ENCODE results near the gene OR10X1. TPM values are rescaled to one million over a fixed set of nuclear protein-coding genes. Genes with fewer than 3 reads are reported as not detected.

The OR10X1 gene
- total RNA-seq, 1 donor from 2014 or later: not detected

- H3K4me3 Mint-ChIP-seq (ENCODE audit: unreplicated experiment): no peak overlapping the region
Measured at GRCh38 chr1:158600735-158601134, 21.0 kb upstream of the OR10X1 start.

GRCh38 chr1:158586942-158587341 is 7.2 kb upstream of the OR10X1 start:
- Mint-ChIP-seq H3K4me1 (ENCODE audit: low read depth, unreplicated experiment) (no peaks in the 10 kb centered on the region), H3K36me3 (ENCODE audit: unreplicated experiment) (no peaks in the 10 kb centered on the region), H3K27ac (ENCODE audit: unreplicated experiment) (no peak overlapping the region), H3K4me3 (ENCODE audit: unreplicated experiment) (no peak overlapping the region), H3K9me3 (ENCODE audit: unreplicated experiment) (no peaks in the 10 kb centered on the region), H3K27me3 (ENCODE audit: unreplicated experiment) (no peaks in the 10 kb centered on the region)
- TF ChIP-seq, protein P1, sequence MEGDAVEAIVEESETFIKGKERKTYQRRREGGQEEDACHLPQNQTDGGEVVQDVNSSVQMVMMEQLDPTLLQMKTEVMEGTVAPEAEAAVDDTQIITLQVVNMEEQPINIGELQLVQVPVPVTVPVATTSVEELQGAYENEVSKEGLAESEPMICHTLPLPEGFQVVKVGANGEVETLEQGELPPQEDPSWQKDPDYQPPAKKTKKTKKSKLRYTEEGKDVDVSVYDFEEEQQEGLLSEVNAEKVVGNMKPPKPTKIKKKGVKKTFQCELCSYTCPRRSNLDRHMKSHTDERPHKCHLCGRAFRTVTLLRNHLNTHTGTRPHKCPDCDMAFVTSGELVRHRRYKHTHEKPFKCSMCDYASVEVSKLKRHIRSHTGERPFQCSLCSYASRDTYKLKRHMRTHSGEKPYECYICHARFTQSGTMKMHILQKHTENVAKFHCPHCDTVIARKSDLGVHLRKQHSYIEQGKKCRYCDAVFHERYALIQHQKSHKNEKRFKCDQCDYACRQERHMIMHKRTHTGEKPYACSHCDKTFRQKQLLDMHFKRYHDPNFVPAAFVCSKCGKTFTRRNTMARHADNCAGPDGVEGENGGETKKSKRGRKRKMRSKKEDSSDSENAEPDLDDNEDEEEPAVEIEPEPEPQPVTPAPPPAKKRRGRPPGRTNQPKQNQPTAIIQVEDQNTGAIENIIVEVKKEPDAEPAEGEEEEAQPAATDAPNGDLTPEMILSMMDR (IDR thresholded peaks at IDR 0.05; ENCODE audit: partially characterized antibody, unreplicated experiment): no peak
- DNase-seq: no peak

More at GRCh38 chr1:158600735-158601134, 21.0 kb upstream of the OR10X1 start:
- no peak for DNase-seq
- H3K36me3 Mint-ChIP-seq (ENCODE audit: unreplicated experiment): peaks cover 4% of the 10 kb centered on the region
- no peaks in the 10 kb centered on the region for H3K9me3 Mint-ChIP-seq (ENCODE audit: unreplicated experiment)
- TF ChIP-seq, protein P1 (IDR thresholded peaks at IDR 0.05; ENCODE audit: partially characterized antibody, unreplicated experiment): no peak
- H3K27ac Mint-ChIP-seq (ENCODE audit: unreplicated experiment): no peak overlapping the region
- H3K4me1 Mint-ChIP-seq (ENCODE audit: low read depth, unreplicated experiment): no peaks in the 10 kb centered on the region
- peaks cover 6% of the 10 kb centered on the region for H3K27me3 Mint-ChIP-seq (ENCODE audit: unreplicated experiment)

- no peak for DNase-seq
- TF ChIP-seq, protein P1 (IDR thresholded peaks at IDR 0.05; ENCODE audit: partially characterized antibody, unreplicated experiment): no peak
- Mint-ChIP-seq H3K27ac (ENCODE audit: unreplicated experiment) (no peak overlapping the region), H3K9me3 (ENCODE audit: unreplicated experiment) (no peaks in the 10 kb centered on the region), H3K36me3 (ENCODE audit: unreplicated experiment) (no peaks in the 10 kb centered on the region), H3K4me1 (ENCODE audit: low read depth, unreplicated experiment) (no peaks in the 10 kb centered on the region), H3K27me3 (ENCODE audit: unreplicated experiment) (no peaks in the 10 kb centered on the region), H3K4me3 (ENCODE audit: unreplicated experiment) (no peak overlapping the region)
Measured at GRCh38 chr1:158583962-158584361, 4.3 kb upstream of the OR10X1 start.

DNA sequence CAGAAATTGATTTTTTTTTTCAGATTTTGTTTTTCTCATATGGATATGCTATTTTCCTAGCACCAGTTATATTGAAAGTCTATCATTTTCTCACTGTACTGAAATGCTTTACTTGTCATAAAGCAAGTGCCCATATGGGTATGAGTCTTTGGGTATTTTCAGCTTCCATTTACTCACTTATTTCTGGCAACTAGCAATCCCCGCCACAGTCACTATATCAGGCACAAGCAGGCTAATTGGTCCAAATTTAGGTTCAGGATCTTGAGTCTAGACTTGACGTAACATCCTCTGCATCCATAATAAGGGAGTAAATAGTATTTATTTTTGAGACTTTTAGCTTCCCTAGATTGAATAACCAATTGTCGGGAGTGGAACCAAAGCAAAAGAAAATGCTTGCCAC is 2.1 kb downstream of the OR10X1 start:
- DNase-seq: no peak
- H3K27me3 Mint-ChIP-seq (ENCODE audit: unreplicated experiment): no peaks in the 10 kb centered on the region
- no peaks in the 10 kb centered on the region for H3K9me3 Mint-ChIP-seq (ENCODE audit: unreplicated experiment)
- TF ChIP-seq, protein P1 (IDR thresholded peaks at IDR 0.05; ENCODE audit: partially characterized antibody, unreplicated experiment): no peak
- H3K4me1 Mint-ChIP-seq (ENCODE audit: low read depth, unreplicated experiment): no peaks in the 10 kb centered on the region
- no peaks in the 10 kb centered on the region for H3K36me3 Mint-ChIP-seq (ENCODE audit: unreplicated experiment)
- H3K4me3 Mint-ChIP-seq (ENCODE audit: unreplicated experiment): no peak overlapping the region
- no peak overlapping the region for H3K27ac Mint-ChIP-seq (ENCODE audit: unreplicated experiment)

- H3K4me3 Mint-ChIP-seq (ENCODE audit: unreplicated experiment): no peak overlapping the region
- no peaks in the 10 kb centered on the region for H3K9me3 Mint-ChIP-seq (ENCODE audit: unreplicated experiment)
- H3K36me3 Mint-ChIP-seq (ENCODE audit: unreplicated experiment): no peaks in the 10 kb centered on the region
- no peak overlapping the region for H3K27ac Mint-ChIP-seq (ENCODE audit: unreplicated experiment)
- no peak for DNase-seq
- TF ChIP-seq, protein P1 (IDR thresholded peaks at IDR 0.05; ENCODE audit: partially characterized antibody, unreplicated experiment): no peak
- H3K27me3 Mint-ChIP-seq (ENCODE audit: unreplicated experiment): no peaks in the 10 kb centered on the region
- no peaks in the 10 kb centered on the region for H3K4me1 Mint-ChIP-seq (ENCODE audit: low read depth, unreplicated experiment)
Measured at GRCh38 chr1:158572226-158572625, 7.5 kb downstream of the OR10X1 start.

Measured in glutamatergic neuron (in vitro differentiated cells).